SIG-M5 (cell line): Measurements from ENCODE around the gene BRD3.

ENCODE experiments used
- DNase-seq: peaks from one replicate; lab custom pipeline; 2025; lab: John Stamatoyannopoulos, UW

Gene BRD3

GRCh38 chr9:134039386-134040175 is 28.2 kb downstream of the BRD3 start:
- no peak for DNase-seq

GRCh38 chr9:134037641-134038040 is 30.2 kb downstream of the BRD3 start:
- DNase-seq = no peak

GRCh38 chr9:134036130-134036529 is 31.7 kb downstream of the BRD3 start:
- no peak for DNase-seq

- no peak for DNase-seq
These were observed 32.5 kb downstream of the BRD3 start for GRCh38 chr9:134035041-134036039.

GRCh38 chr9:134034215-134035040 is 33.4 kb downstream of the BRD3 start:
- DNase-seq = no peak

- DNase-seq = no peak
These were observed 34.2 kb downstream of the BRD3 start for GRCh38 chr9:134033516-134034214.

- DNase-seq = no peak
These were observed 35.2 kb downstream of the BRD3 start for GRCh38 chr9:134032456-134033222.

- DNase-seq = no peak
These were observed 36.0 kb downstream of the BRD3 start for GRCh38 chr9:134031783-134032182.

GRCh38 chr9:134030821-134031470 is 36.9 kb downstream of the BRD3 start:
- DNase-seq = no peak

- no peak for DNase-seq
These were observed 38.3 kb downstream of the BRD3 start for GRCh38 chr9:134029248-134030226.

GRCh38 chr9:134028575-134029247 is 39.1 kb downstream of the BRD3 start:
- no peak for DNase-seq

- no peak for DNase-seq
These were observed 39.8 kb downstream of the BRD3 start for GRCh38 chr9:134028076-134028475.

GRCh38 chr9:134027561-134027960 is 40.3 kb downstream of the BRD3 start:
- DNase-seq = no peak

- DNase-seq = no peak
These were observed 40.8 kb downstream of the BRD3 start for GRCh38 chr9:134026981-134027380.

- DNase-seq = no peak
These were observed 41.2 kb downstream of the BRD3 start for GRCh38 chr9:134026581-134026980.

GRCh38 chr9:134025606-134026541 is 42.0 kb downstream of the BRD3 start:
- no peak for DNase-seq
